Breast epithelium (tissue), 4 donors: ENCODE data around the gene ILDR1. TPM values are rescaled to one million over a fixed set of nuclear protein-coding genes. Genes with fewer than 3 reads are reported as not detected.

Source experiments
- DNase-seq, 2 donors: peaks; one replicate each; pipeline ENCODE4 v3.0.0-alpha.2; 2019; ENCODE audit warnings: low spot score in 2 of 2
- H3K27ac ChIP-seq, 2 donors: fragments of 200-600 bp; sonication (generic) in 1 of 2; one replicate each; pipeline ENCODE4 v1.5.1; 2016 to 2019; ENCODE audit warnings: mild to moderate bottlenecking in 1 of 2
- H3K27me3 ChIP-seq, 2 donors: fragments of 200-600 bp; sonication (generic) in 1 of 2; one replicate each; pipeline versions ENCODE4 v1.5.1 to v1.6.0; 2017 to 2019; ENCODE audit warnings: control low read depth in 1 of 2, mild to moderate bottlenecking in 1 of 2
- H3K36me3 ChIP-seq: fragments of 200-600 bp; one replicate; pipeline ENCODE4 v1.5.1; 2019
- H3K4me1 ChIP-seq, 2 donors: fragments of 200-600 bp; sonication (generic); one replicate each; pipeline ENCODE4 v1.5.1; 2016 to 2019; ENCODE audit warnings: control low read depth in 1 of 2
- H3K4me3 ChIP-seq, 3 donors: fragments of 200-600 bp; sonication (generic); 1 replicate in 2 of 3; 2 replicates in 1 of 3; pipeline ENCODE4 v1.5.1; 2016 to 2019; ENCODE audit warnings: mild to moderate bottlenecking in 3 of 3, moderate library complexity in 2 of 3
- H3K9me3 ChIP-seq, 2 donors: fragments of 200-600 bp; sonication (generic) in 1 of 2; one replicate each; pipeline ENCODE4 v1.5.1; 2016 to 2019; ENCODE audit warnings: control low read depth in 1 of 2
- POLR2A ChIP-seq: fragments of 450-650 bp; IDR thresholded peaks from one replicate; pipeline ENCODE4 v1.6.1; 2016; ENCODE audit warnings: antibody characterized with exemption, mild to moderate bottlenecking, moderate library complexity
- POLR2AphosphoS5 ChIP-seq, 3 donors: sonication (generic); formaldehyde crosslinking; IDR thresholded peaks; one replicate each; pipeline ENCODE4 v1.6.1; 2017; ENCODE audit warnings: antibody characterized with exemption in 3 of 3
- intact Hi-C: fragments of 100-400 bp; cut with DNase I; formaldehyde crosslinking; loops from one replicate; pipeline ENCODE4 v1.15.1; 2023; ENCODE audit warnings: low total_unique reads
- total RNA-seq, 3 donors: library from RNA; depleted of rRNA; stranded (reverse); fragments of >200 nt; gene quantifications; one replicate each; pipeline ENCODE4 v1.1.0, GENCODE V29; 2016
- TF ChIP-seq, protein P1 (sequence below), 3 donors: fragments of 450-650 bp; IDR thresholded peaks; one replicate each; pipeline ENCODE4 v1.5.1; 2016 to 2017; ENCODE audit warnings: antibody characterized with exemption in 3 of 3, mild to moderate bottlenecking in 3 of 3, moderate library complexity in 3 of 3

The ILDR1 gene
- total RNA-seq, 3 donors from 2014 or later: 3.3 to 5.9 TPM; not detected in 1

- no peaks in the 10 kb centered on the region for H3K4me1 ChIP-seq
- no peak for DNase-seq
- H3K27me3 ChIP-seq: no peaks in the 10 kb centered on the region
- no peaks in the 10 kb centered on the region for H3K9me3 ChIP-seq
- H3K4me3 ChIP-seq: no peak overlapping the region
- intact Hi-C loops: no loop called here
- H3K27ac ChIP-seq: no peak overlapping the region
- H3K36me3 ChIP-seq: no peaks in the 10 kb centered on the region
- TF ChIP-seq POLR2A (no peak), POLR2AphosphoS5 (IDR thresholded peaks at IDR 0.05) (no peak)
- TF ChIP-seq, protein P1, sequence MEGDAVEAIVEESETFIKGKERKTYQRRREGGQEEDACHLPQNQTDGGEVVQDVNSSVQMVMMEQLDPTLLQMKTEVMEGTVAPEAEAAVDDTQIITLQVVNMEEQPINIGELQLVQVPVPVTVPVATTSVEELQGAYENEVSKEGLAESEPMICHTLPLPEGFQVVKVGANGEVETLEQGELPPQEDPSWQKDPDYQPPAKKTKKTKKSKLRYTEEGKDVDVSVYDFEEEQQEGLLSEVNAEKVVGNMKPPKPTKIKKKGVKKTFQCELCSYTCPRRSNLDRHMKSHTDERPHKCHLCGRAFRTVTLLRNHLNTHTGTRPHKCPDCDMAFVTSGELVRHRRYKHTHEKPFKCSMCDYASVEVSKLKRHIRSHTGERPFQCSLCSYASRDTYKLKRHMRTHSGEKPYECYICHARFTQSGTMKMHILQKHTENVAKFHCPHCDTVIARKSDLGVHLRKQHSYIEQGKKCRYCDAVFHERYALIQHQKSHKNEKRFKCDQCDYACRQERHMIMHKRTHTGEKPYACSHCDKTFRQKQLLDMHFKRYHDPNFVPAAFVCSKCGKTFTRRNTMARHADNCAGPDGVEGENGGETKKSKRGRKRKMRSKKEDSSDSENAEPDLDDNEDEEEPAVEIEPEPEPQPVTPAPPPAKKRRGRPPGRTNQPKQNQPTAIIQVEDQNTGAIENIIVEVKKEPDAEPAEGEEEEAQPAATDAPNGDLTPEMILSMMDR (IDR thresholded peaks at IDR 0.05): no peak
These were observed 1.0 kb downstream of the ILDR1 start for GRCh38 chr3:122021037-122021436.

GRCh38 chr3:122019493-122019892, 2.6 kb downstream of the ILDR1 start:
- H3K4me1 ChIP-seq: no peaks in the 10 kb centered on the region
- H3K9me3 ChIP-seq: no peaks in the 10 kb centered on the region
- no peak overlapping the region for H3K27ac ChIP-seq
- H3K36me3 ChIP-seq: no peaks in the 10 kb centered on the region
- no peaks in the 10 kb centered on the region for H3K27me3 ChIP-seq
- no peak for DNase-seq
- H3K4me3 ChIP-seq: no peak overlapping the region
- intact Hi-C loops: loop anchor here (5.0 kb wide), 1 partner anchor 453 kb away; no protein-coding TSS in a partner anchor
- no peak for TF ChIP-seq POLR2A
- TF ChIP-seq POLR2AphosphoS5 (IDR thresholded peaks at IDR 0.05): no peak
- TF ChIP-seq, protein P1 (IDR thresholded peaks at IDR 0.05): no peak

DNA sequence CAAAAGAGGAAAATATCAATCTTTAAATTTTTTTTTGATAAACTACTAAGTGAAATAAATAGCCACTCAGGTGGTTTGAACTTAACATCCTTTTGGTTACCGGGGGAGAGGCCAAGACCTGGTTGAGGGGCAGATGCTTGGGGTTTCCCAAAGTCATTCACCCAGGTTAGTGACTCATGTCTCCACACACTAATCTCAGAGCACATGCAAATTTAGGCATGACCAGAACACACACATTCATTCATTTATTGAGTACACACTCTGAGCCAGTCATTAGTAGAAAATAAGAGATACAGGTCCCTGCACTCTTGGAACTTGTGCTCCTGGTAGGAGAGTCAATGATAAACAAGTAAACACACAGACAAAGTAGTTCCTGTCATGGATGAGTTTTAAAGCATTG, 7.3 kb downstream of the ILDR1 start:
- H3K9me3 ChIP-seq: no peaks in the 10 kb centered on the region
- no peaks in the 10 kb centered on the region for H3K36me3 ChIP-seq
- H3K27ac ChIP-seq: no peak overlapping the region
- no peaks in the 10 kb centered on the region for H3K27me3 ChIP-seq
- TF ChIP-seq, protein P1 (IDR thresholded peaks at IDR 0.05): no peak
- TF ChIP-seq POLR2A: no peak
- no peak for TF ChIP-seq POLR2AphosphoS5 (IDR thresholded peaks at IDR 0.05)
- H3K4me1 ChIP-seq: no peaks in the 10 kb centered on the region
- H3K4me3 ChIP-seq: no peak overlapping the region
- intact Hi-C loops: loop anchor here (5.0 kb wide), 1 partner anchor 458 kb away; no protein-coding TSS in a partner anchor
- DNase-seq: no peak

DNA sequence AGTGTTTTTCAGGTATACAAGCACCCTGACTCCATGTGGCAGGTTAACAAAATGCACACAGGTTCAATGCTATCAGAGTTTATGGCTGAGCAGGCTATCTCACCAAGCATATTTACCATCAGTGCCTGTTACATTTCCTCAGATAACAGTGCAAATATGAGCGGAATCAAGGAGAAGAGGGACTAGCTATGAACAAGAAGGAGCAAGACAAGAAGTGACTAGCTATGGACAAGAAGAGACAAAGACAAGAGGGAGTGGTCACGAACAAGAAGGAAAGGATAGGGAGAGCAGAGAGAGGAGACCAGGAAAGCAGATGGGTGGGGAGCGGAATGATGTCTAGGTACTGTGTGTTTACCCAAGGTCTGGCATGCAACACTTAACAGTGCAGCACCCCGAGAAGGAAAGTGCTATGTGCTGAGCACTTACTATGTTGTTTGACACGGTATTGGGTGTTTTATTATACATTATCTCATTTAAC, 8.6 kb downstream of the ILDR1 start:
- no peak overlapping the region for H3K4me3 ChIP-seq
- H3K4me1 ChIP-seq: no peaks in the 10 kb centered on the region
- H3K9me3 ChIP-seq: no peaks in the 10 kb centered on the region
- H3K27me3 ChIP-seq: no peaks in the 10 kb centered on the region
- intact Hi-C loops: no loop called here
- no peak for TF ChIP-seq POLR2AphosphoS5 (IDR thresholded peaks at IDR 0.05)
- TF ChIP-seq, protein P1 (IDR thresholded peaks at IDR 0.05): no peak
- TF ChIP-seq POLR2A: no peak
- no peak overlapping the region for H3K27ac ChIP-seq
- no peak for DNase-seq
- H3K36me3 ChIP-seq: no peaks in the 10 kb centered on the region

GRCh38 chr3:122012821-122013220, 9.2 kb downstream of the ILDR1 start:
- Histone ChIP-seq H3K4me3 (no peak overlapping the region), H3K27ac (no peak overlapping the region), H3K9me3 (no peaks in the 10 kb centered on the region), H3K4me1 (no peaks in the 10 kb centered on the region), H3K27me3 (no peaks in the 10 kb centered on the region), H3K36me3 (no peaks in the 10 kb centered on the region)
- intact Hi-C loops: no loop called here
- no peak for DNase-seq
- no peak for TF ChIP-seq POLR2A

DNA sequence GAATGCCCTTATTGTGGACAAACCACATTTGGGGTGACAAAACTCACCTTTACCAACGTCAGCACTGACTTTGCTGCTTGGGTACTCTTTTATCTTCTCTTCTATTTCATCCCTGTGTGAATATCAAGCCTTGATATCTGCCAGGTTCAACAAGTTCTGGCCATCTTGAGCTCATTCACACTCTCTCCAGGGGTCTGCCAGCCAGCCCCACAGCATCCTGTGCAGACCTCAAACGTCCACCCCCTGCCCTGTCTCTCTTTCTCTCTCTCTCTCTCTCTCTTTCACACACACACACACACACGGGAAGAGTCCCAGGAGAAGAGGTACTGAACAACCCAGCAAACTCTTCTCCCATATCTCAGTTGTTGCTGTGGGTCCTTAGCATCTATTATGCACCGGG, 10.7 kb downstream of the ILDR1 start:
- Histone ChIP-seq H3K4me1 (no peaks in the 10 kb centered on the region), H3K9me3 (no peaks in the 10 kb centered on the region), H3K27ac (no peak overlapping the region), H3K27me3 (no peaks in the 10 kb centered on the region), H3K4me3 (no peak overlapping the region), H3K36me3 (no peaks in the 10 kb centered on the region)
- TF ChIP-seq, protein P1 (IDR thresholded peaks at IDR 0.05): no peak
- TF ChIP-seq POLR2AphosphoS5 (IDR thresholded peaks at IDR 0.05): no peak
- TF ChIP-seq POLR2A: no peak
- no peak for DNase-seq
- intact Hi-C loops: no loop called here
